ENCODE measurements around the gene OSER1.

DNA sequence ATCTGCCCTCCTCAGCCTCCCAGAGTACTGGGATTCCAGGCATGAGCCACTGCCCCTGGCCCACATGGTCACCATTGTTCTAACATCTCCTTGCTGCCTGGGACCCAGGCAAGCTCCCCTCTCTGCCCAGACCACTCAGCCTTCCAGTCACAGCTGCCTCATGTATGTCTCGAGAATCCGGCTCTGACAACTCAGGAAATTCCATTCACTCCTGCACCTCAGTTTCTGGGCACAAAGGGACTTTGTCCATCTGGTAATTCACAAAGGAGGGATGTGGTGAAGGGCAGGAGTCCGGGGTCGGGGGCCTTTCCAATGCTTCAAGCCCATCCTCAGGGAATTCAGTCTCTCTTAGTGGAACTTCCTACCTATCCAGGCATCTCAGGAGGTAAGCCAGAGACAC, 64.3 kb downstream of the OSER1 start:
- TF ChIP-seq, protein P1, sequence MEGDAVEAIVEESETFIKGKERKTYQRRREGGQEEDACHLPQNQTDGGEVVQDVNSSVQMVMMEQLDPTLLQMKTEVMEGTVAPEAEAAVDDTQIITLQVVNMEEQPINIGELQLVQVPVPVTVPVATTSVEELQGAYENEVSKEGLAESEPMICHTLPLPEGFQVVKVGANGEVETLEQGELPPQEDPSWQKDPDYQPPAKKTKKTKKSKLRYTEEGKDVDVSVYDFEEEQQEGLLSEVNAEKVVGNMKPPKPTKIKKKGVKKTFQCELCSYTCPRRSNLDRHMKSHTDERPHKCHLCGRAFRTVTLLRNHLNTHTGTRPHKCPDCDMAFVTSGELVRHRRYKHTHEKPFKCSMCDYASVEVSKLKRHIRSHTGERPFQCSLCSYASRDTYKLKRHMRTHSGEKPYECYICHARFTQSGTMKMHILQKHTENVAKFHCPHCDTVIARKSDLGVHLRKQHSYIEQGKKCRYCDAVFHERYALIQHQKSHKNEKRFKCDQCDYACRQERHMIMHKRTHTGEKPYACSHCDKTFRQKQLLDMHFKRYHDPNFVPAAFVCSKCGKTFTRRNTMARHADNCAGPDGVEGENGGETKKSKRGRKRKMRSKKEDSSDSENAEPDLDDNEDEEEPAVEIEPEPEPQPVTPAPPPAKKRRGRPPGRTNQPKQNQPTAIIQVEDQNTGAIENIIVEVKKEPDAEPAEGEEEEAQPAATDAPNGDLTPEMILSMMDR (conservative IDR thresholded peaks at IDR 0.05; ENCODE audit: low read length): no peak
- no peak for TF ChIP-seq EZH2phosphoT487 (IDR thresholded peaks at IDR 0.05; ENCODE audit: borderline replicate concordance)

Data from Loucy (cell line).